ENCODE results near the gene NSMF.
"Not testable (repeated sequence)": the region's sequence is repeated elsewhere in the genome, so short reads cannot be mapped to it uniquely, and the experiment has no call there.

DNA sequence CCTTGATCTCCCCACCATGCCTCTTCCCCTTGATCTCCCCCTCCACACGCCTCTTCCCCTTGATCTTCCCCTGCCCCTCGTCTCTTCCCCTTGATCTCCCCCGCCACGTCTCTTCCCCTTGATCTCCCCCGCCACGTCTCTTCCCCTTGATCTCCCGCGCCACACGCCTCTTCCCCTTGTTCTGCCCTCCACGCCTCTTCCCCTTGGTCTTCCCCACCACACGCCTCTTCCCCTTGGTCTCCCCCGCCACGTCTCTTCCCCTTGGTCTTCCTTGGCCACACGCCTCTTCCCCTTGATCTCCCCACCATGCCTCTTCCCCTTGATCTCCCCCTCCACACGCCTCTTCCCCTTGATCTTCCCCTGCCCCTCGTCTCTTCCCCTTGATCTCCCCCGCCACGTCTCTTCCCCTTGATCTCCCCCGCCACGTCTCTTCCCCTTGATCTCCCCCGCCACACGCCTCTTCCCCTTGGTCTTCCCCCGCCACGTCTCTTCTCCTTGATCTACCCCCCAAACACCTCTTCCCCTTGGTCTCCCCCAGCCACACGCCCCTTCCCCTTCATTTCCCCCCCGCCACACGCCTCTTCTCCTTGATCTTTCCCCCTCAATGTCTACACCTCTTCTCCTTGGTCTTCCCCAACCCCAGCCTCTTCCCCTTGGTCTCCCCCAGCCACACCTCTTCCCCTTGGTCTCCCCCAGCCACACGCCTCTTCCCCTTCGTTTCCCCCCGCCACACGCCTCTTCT is 7.7 kb downstream of the NSMF start:
- TF ChIP-seq CREB1 (CRISPR knock-in tag; IDR thresholded peaks at IDR 0.05; ENCODE audit: low read depth); CTCF (conservative IDR thresholded peaks at IDR 0.05; ENCODE audit: low read depth in 2 of 2); ZNF331 (CRISPR knock-in tag; IDR thresholded peaks at IDR 0.05; ENCODE audit: low read depth); POLR2AphosphoS5 (IDR thresholded peaks at IDR 0.05; ENCODE audit: low read depth); EZH2 (IDR thresholded peaks at IDR 0.05; ENCODE audit: low read depth, unreplicated experiment); JUNB (IDR thresholded peaks at IDR 0.05; ENCODE audit: unreplicated experiment); STAT1 (IDR thresholded peaks at IDR 0.05; ENCODE audit: unreplicated experiment): not testable (repeated sequence)
- TF ChIP-seq, protein P1, sequence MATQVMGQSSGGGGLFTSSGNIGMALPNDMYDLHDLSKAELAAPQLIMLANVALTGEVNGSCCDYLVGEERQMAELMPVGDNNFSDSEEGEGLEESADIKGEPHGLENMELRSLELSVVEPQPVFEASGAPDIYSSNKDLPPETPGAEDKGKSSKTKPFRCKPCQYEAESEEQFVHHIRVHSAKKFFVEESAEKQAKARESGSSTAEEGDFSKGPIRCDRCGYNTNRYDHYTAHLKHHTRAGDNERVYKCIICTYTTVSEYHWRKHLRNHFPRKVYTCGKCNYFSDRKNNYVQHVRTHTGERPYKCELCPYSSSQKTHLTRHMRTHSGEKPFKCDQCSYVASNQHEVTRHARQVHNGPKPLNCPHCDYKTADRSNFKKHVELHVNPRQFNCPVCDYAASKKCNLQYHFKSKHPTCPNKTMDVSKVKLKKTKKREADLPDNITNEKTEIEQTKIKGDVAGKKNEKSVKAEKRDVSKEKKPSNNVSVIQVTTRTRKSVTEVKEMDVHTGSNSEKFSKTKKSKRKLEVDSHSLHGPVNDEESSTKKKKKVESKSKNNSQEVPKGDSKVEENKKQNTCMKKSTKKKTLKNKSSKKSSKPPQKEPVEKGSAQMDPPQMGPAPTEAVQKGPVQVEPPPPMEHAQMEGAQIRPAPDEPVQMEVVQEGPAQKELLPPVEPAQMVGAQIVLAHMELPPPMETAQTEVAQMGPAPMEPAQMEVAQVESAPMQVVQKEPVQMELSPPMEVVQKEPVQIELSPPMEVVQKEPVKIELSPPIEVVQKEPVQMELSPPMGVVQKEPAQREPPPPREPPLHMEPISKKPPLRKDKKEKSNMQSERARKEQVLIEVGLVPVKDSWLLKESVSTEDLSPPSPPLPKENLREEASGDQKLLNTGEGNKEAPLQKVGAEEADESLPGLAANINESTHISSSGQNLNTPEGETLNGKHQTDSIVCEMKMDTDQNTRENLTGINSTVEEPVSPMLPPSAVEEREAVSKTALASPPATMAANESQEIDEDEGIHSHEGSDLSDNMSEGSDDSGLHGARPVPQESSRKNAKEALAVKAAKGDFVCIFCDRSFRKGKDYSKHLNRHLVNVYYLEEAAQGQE (IDR thresholded peaks at IDR 0.05; ENCODE audit: unreplicated experiment), result not testable (repeated sequence)
